HG02763 (cell line): Measurements from ENCODE around the gene TBC1D10A.

Experiments
- ATAC-seq: cut with Tn5 transposase; IDR thresholded peaks from one replicate; pipeline ENCODE4 v1.9.1; 2021; ENCODE audit warnings: mild to moderate bottlenecking, moderate library complexity; ENCODE audit not compliant: unreplicated experiment

Gene TBC1D10A, protein sequence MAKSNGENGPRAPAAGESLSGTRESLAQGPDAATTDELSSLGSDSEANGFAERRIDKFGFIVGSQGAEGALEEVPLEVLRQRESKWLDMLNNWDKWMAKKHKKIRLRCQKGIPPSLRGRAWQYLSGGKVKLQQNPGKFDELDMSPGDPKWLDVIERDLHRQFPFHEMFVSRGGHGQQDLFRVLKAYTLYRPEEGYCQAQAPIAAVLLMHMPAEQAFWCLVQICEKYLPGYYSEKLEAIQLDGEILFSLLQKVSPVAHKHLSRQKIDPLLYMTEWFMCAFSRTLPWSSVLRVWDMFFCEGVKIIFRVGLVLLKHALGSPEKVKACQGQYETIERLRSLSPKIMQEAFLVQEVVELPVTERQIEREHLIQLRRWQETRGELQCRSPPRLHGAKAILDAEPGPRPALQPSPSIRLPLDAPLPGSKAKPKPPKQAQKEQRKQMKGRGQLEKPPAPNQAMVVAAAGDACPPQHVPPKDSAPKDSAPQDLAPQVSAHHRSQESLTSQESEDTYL

DNA sequence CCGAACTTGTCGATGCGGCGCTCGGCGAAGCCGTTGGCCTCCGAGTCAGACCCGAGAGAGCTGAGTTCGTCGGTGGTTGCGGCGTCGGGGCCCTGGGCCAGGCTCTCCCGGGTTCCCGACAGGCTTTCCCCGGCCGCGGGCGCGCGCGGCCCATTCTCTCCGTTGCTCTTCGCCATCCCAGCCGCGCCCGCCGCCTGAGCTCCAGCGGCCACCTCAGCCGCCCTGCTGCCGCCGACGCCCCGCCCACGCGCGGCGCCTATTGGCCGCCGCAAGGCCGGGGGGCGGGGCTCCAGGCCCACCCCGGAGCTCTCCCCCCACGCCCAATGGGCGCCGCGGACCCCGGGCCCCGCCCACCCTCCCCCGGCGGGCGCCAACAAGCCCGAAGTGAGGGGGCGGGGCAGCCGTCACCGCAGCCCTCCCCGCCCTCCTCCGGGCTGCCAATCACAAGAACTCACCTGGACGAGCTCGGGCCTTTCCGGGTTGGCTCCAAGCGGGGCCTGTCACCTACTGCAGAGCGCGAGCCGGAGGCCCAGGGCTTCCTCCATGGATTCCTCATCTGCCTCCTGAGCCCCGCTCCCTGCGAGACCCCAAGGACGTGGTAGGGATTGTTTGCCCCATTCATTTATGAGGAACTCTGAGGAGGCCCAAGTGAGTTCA, at the start of gene TBC1D10A:
TSS of gene TBC1D10A (minus strand) at position 236 of the 657 bp plus-strand sequence. CDS start at position 176, 60 bp downstream.
- ATAC-seq, result peak; percentile 81

DNA sequence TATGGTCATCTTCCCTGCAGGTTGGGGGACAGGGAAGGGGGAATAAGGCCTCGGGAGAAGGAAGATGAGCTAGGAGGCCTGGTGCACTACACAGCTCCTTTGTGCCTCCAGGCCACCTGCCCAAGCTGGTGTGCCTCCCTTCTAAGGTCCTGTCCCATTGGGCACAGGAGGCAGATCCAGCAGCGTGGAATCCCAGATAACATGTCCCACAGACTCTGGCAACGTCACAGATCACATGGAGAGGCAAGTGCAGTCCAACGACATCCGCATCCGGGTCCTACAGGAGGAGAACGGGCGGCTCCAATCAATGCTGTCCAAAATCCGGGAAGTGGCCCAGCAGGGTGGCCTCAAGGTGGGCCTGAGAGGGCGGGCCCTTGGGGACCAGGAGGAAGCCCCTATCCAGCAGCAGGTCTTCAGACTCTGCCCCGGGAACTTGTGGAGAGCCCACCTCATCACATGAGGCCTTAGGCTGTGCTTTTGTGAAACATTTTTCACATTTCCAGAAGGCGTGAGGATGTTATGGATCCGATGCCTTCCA, 48.6 kb upstream of the TBC1D10A start:
- no peak for ATAC-seq

DNA sequence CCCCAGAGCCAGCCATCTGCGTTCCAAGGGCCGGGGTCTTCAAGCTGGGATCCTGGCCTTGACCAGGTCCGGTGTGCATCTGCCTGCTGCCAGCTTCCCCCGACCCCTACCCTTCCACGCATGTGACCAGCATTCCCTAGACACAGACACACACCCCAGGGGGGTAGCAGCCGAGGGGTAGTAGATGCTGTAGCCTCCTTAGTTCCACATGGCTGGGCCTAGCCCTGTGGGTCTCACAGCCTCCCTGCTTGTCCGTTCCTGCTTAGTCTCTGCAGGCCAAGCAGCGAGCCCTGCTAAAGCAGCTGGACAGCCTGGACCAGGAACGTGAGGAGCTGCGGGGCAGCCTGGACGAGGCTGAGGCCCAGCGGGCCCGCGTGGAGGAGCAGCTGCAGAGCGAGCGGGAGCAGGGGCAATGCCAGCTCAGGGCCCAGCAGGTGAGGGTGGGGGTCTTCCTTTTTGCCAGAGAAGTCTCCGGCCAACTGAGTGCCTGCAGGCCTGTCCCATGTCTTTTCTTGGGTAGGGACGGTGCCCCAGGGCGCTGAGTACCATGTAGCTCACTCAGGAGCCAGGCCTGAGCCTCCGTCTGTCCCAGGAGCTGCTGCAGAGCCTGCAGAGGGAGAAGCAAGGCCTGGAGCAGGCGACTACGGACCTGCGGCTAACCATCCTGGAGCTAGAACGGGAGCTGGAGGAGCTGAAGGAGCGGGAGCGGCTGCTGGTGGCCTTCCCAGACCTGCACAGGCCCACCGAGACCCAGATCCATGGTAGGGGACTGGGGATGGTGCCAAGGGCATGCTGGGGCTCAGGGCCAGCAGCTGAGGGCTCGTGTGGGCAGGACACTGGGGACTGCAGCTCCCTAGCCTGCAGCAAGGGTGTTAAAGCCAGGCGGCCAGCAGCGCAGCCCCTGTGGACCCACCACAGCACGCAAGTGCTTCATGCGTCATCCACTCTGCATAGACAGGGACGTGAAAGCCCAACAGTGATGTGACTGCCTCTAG, 46.9 kb upstream of the TBC1D10A start:
- no peak for ATAC-seq

DNA sequence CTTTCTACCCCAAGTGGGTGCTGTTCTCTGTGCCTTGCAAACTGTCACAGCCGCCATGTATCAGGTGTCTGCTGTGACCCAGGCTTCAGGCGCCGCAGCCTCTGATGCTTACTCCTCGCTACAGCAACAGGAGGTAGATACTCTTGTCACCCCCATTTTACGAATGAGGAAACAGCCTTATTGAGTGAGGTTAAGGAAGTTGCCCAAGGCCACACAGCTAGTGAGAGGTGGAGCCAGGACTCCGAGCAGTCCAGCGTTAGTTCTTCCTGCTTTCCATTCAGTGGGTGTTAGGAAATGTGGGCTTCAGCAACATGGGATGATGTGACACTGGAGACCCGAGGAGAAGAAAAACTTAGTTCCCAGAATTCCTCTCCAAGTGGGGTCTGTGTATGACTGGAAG, 46.2 kb upstream of the TBC1D10A start:
- no peak for ATAC-seq

DNA sequence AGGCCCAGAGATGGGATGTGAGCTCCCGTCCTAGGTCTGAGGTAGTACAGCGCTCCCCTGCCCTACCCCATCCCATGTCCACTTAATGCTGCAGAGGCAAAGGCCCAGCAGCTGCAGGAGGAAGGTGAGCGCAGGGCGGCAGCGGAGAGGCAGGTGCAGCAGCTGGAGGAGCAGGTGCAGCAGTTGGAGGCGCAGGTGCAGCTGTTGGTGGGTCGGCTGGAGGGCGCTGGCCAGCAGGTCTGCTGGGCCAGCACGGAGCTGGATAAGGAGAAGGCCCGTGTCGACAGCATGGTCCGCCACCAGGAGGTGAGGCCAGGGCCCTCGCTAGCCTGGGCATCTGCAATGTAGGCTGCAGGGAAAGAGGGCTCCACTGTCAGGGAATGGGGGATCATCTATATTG, 45.2 kb upstream of the TBC1D10A start:
- no peak for ATAC-seq

DNA sequence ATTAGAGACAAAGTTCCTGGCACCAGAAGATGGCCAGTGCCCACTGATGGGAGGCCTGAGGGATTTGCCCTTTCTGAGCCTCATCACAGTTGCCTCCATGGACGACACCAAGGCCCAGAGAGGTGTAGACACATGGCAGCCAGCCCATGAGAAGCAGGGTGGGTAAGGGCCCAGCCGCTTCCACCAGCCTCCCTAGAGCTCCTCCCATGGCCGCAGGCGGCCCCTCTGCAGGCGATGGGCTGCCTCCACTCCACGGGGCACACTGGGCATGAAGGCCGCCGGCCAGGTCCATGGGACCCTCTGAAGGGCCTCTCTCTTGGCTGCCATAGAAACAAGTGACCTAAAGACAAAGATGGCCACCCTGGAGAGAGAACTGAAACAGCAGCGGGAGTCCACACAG, 44.6 kb upstream of the TBC1D10A start:
- ATAC-seq, result no peak

DNA sequence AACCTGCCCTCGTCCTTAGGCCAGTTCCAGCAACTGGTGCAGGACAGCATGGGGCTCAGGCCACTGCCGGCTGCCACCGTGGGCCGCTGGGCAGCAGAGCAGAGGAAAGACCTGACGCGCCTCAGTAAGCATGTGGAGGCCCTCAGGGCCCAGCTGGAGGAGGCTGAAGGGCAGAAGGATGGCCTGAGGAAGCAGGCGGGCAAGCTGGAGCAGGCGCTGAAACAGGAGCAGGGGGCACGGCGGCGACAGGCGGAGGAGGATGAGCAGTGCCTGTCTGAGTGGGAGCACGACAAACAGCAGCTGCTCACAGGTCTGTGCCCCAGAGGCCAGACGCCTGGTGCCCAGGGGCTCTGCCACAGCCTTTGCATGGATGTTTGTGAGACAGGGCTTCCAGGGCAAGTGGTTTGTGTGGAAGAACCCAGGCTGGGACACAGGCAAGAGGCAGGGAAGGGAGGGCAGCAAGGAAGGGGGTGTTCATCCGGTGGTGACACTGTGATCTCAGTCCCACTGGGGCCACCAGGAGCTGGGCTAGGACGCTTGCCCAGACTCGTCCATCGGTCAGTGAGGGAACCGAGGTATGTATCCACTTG, 44.0 kb upstream of the TBC1D10A start:
- ATAC-seq, result no peak

DNA sequence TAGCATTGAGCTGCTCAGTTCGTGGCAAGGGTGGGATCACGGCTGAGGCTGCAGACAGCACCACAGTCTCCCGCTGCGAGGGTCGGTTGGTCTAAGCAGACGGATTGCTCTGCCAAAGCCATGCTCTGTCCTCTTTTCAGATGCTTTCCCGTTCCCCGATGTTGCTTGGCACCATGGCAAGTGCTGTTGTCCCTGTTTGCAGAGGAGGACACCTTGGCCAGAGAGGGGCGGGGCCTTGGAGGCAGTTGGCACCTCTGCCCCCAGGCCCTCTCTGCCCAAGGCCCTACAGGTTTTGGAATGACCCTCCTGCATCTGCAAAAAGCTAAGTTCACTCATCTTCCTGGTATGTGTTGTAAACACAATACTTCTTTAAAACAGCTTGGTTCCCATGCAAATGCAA, 41.7 kb upstream of the TBC1D10A start:
- ATAC-seq, result no peak

DNA sequence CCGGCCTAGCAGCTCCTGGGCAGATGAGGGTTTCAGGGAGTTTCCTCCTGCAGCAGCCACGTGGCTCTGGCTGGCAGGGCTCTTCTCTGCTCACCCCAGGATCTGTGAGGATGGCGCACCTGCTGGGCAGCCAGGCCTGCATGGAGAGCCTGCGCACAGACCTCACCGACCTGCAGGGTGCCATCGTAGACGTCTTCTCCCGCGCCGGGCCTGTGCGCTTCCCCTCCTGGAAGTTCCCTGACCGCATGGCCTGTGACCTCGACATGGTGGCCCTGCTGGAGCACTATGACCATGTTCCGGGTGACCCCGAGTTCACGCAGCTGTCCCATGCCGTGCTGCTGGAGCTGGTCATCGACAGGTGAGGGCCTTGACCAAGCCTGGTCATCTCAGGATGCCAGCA, 39.1 kb upstream of the TBC1D10A start:
- no peak for ATAC-seq

DNA sequence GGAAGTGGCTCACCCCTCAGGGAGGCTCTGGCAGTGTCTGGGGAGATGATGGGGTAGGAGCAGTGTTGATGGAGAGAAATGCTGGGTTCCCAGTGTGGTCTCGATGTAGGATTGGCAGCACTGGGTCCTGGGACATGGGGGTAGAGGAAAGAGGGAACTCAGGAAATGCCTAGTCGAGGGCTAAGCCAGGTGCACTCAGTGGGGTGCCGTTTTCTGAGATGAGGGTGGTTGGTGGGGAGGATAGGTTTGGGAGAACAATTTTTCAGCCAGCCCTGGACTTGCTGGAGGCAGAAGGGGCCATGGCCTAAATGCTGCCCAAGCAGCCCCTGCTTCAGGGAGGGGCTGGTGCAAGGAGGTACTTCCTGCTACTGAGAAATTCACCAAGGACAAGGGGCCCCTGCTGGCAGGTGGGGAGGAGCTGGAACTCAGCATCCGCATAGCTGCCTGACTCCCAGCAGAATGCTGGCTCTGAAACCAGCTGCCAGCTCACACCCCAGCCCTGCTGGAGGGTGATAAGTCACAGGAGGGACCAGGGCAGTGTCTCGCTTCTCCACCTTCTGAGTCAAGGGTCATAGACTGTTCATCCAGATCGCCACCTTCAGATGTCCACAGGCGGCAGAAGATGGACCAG, 36.0 kb upstream of the TBC1D10A start:
- ATAC-seq, result no peak

DNA sequence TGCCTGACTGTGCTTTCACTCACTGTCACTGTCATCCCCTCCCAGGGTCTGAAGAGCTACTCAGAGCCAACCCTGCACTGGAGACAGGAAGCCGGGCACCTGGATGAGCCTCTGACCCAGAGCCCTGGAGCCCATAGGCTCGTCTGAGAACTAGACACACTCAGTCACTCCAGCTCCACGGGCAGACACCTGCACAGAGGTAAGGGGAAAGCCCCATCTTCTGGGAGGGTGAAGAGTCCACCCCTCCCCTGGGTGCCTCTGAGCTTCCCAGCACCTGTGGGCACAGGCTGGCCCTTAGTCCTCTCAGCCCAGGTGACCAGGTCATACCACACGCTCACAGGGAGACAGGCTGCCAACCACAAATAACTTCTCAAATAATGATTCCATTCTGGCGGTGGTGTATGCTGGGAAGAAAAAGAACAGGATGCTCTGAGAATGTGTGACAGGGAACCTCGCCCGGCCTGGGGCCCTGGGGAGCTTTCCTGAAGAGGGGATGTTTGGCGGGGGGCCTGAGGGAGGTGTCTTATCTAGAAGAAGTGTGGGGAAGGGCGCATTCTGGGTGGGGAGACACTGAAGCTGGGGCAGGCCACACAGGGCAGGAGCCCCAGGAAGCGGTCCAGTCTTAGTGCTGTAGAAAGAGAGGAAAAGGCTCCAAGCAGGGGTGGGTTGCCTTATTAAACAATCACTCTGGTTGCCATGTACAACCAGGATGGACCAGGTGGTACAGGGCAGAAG, 35.3 kb upstream of the TBC1D10A start:
- ATAC-seq, result no peak

DNA sequence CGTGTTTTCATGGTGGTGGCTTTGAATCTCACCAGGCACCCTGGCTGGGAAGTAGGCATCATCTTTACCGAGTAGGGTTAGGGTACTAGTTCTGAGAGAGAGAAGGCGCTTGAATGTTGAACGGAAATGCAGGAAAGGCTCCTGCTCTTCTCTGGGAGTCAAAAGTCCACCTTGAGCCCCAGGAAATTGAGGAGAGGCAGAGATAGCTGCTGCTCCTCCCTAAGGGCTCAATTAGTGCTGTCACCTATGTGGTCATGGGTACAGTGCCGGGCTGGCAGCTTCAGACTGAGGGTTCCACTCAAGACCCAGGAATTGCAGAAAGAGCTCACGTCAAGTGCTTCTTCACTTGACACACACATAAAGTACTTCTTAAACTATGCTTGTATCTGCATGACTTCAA, 31.8 kb upstream of the TBC1D10A start:
- ATAC-seq, result no peak

DNA sequence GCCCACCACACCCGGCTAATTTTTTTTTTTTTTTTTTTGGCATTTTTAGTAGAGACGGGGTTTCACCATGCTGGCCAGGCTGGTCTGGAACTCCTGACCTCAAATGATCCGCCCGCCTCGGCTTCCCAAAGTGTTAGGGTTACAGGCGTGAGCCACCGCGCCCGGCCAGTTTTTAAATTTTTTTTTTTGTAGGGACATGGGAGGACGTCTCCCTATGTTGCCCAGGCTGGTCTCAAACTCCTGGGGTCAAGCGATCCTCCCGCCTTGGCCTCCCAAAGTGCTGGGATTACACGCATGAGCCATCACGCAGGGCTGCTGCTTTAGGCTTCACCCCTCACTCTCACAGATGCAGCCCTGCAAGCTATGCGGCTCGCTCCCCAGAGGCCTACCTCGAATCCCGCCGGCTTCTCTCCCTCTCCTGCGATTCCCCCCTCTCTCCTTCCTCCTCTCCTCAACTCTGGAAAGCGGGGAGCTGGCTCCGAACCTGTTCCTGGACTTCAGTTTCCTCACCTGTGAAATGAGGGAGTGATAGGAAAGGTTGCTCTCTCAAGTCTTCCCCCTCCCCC, 31.0 kb upstream of the TBC1D10A start:
- no peak for ATAC-seq

DNA sequence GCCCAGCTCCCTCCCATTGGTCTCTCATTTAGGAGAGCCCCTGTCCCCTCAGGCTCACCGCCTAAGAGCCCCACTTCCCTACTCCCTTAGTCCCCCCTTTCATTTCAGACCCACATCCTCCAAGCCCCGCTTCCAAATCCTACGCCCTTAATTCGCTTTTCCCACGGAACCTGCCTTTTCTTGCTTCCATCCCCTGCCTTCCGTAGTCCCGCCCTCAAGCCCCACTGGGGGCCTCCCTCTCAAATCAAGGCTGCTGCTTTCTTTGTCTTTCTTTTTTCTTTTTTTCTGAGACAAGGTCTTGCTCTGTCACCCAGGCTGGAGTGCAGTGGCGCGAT, 30.5 kb upstream of the TBC1D10A start:
- ATAC-seq, result no peak

DNA sequence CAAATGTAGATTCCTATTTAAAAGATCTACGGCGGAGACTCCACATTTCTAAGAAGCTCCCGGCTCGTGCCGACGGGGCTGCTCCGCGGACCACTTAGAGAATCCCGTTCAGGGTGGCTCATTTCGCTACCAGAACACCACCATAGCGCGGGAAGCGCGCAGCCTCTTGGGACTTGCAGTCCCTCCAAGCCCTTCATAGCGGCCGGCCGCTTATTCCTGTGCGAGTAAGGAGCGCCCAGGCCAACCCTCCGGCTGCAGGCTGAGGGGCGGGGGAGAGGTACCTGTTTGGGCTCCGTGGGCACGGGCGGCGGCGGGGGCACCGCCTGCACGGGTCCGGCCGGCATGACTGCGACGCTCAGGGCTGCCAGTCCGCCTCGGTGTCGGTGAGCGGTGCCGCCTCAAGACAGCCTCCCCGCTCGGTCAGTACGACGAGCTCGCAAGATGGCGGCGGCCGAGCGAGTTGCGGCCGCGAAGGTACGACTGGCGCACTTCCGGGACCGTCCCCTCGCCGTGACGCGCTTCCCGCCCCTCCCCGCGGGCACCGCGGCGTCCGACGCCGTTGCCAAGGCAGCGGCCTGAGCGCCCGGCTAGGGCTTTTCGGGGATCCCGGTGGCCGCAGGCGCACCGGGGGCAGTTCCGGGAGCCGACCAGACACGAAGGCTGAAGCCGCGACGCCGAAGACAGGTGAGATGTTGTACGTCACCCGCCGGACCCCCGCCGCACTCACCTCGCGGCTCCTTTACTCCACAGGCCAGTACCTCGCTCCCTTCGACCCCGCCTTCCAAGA, 29.9 kb upstream of the TBC1D10A start, which contains the start of the genes CCDC157 and SF3A1:
TSS of gene CCDC157 (plus strand) at position 559 of the 787 bp plus-strand sequence. CDS start 8,994 bp downstream, outside the sequence.
TSS of gene SF3A1 (minus strand) at position 446 of the 787 bp plus-strand sequence. CDS start at position 344, 102 bp downstream.
- peak; percentile 92 for ATAC-seq

DNA sequence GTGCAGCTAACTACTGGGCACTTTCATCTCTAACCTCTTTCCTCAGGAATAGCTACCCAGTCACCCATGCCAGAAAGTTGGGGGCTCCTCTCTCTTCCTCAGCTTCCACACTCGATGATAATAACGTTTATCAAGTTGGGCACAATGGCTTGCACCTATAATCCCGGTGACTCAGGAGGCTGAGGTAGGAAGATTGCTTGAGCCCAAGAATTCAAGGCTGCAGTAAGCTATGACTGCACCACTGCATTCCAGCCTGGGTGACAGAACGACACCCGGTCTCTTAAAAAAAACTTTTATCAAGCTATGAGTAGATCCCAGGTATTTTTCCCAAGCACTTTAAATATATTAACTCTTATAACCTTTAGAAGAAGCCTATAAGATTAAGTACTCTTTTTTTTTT, 27.9 kb upstream of the TBC1D10A start:
- no peak for ATAC-seq

DNA sequence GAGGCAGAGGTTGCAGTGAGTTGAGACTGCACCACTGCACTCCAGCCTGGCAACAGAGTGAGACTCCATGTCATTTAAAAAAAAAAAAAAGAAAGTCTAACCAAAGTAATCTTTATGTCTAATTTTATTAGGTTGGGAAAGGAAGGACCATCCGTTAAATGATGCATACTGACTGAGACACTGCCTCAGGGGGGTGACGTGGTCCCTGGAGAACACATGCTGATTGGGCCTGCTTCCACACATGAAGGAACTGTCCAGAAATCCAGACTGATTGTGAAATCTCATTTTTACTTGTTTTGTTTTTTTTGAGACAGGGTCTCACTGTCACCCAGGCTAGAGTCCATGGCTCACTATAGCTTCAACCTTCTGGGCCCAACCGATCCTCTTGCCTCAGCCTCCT, 24.5 kb upstream of the TBC1D10A start:
- ATAC-seq, result no peak

DNA sequence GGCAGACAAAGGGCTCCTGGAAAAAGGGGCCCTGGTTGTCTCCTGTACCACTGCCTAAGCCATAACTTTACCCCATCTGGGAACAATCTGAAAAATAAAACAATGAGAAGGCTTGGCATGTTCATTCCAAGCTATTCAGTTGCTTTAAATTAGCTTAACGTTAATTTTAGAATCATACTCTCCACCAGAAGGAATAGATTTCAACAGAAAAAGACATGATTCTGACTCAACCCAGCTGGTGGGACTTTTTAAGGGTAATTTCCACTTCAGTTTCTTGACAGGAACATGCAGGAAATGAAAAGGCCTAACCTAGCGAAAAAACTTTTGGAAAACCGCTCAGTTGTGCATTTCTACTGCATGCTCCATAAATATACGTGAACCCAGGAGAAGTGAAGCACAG, 22.1 kb upstream of the TBC1D10A start:
- no peak for ATAC-seq
